Measurements from ENCODE around the gene LKAAEAR1. TPM values are rescaled to one million over a fixed set of nuclear protein-coding genes. Genes with fewer than 3 reads are reported as not detected.
A peak's percentile ranks its signal among the peaks of the same experiment; 100 is the strongest.

Gene LKAAEAR1
- total RNA-seq, 3 donors from 2014 or later: 0.64 TPM; not detected in 2

DNA sequence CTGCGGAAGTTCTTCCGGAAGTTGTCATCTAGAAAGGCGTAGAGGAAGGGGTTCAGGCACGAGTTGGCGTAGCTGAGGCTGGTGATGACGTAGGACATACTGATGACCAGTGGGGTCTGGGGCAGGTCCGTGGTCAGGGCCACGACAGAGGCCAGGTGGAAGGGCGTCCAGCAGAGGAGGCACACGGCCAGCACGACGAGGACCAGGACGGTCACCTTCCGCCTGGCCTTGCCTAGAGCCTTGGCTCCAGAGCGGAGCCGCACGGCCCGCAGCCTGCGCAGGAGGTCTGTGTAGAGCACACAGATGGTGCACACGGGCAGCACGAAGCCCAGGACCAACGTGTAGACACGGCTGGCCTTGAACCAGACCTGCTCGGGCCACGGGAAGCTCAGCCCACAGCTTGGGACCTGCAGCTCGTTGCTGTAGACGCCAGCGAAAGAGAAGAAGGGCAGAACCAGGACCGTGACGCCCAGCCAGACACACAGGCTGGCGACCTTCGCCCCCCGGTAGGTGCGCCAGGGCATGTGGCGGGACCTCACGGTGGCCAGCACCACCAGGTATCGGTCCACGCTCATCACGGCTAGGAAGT is 21.7 kb upstream of the LKAAEAR1 start:
- intact Hi-C loops (cut with DNase I; ENCODE audit: low total_unique reads): no loop called here
- Histone ChIP-seq H3K36me3 (no peaks in the 10 kb centered on the region), H3K4me1 (no peaks in the 10 kb centered on the region), H3K4me3 (no peak overlapping the region), H3K27ac (no peak overlapping the region), H3K9me3 (no peaks in the 10 kb centered on the region), H3K27me3 (peaks cover 5 to 33% of the 10 kb centered on the region in 2 donors)
- DNase-seq (ENCODE audit: low spot score in 2 of 2): no peak
- TF ChIP-seq POLR2A (IDR thresholded peaks at IDR 0.05): no peak
- TF ChIP-seq, protein P1, sequence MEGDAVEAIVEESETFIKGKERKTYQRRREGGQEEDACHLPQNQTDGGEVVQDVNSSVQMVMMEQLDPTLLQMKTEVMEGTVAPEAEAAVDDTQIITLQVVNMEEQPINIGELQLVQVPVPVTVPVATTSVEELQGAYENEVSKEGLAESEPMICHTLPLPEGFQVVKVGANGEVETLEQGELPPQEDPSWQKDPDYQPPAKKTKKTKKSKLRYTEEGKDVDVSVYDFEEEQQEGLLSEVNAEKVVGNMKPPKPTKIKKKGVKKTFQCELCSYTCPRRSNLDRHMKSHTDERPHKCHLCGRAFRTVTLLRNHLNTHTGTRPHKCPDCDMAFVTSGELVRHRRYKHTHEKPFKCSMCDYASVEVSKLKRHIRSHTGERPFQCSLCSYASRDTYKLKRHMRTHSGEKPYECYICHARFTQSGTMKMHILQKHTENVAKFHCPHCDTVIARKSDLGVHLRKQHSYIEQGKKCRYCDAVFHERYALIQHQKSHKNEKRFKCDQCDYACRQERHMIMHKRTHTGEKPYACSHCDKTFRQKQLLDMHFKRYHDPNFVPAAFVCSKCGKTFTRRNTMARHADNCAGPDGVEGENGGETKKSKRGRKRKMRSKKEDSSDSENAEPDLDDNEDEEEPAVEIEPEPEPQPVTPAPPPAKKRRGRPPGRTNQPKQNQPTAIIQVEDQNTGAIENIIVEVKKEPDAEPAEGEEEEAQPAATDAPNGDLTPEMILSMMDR (IDR thresholded peaks at IDR 0.05): no peak
- TF ChIP-seq POLR2AphosphoS5 (IDR thresholded peaks at IDR 0.05): no peak

DNA sequence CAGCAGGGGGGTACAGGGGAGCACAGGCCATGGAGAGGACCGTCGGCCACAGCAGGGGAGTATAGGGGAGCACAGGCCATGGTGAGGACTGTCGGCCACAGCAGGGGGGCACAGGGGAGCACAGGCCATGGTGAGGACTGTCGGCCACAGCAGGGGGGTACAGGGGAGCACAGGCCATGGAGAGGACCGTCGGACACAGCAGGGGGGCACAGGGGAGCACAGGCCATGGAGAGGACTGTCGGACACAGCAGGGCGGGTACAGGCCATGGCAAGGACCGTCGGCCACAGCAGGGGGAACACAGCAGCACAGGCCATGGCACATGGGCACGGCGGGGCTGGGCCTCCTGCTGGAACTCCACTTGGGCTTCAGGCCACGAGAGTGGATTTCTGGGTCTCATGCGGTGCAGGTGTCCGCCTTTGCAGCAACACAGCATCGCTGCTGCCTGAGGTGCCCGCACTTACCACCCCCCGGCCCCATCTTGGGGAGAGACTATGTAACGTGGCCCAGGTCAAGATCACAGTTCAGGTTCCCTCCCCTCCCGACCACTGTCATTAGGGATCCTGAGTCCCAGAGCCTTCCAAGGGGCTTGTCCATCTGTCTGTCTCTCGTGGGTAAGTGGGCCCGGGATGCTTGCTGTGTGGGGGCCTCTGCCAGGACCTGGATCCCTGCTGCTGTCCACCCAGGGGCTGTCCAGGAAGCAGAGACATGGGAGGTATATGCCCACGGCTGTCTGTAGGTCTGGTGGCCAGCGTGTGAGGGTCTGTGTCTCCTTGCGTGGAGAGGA is 20.7 kb upstream of the LKAAEAR1 start:
- no peak for DNase-seq (ENCODE audit: low spot score in 2 of 2)
- intact Hi-C loops (cut with DNase I; ENCODE audit: low total_unique reads): no loop called here
- Histone ChIP-seq H3K4me1 (no peaks in the 10 kb centered on the region), H3K27me3 (peaks cover 5 to 37% of the 10 kb centered on the region in 2 donors), H3K4me3 (no peak overlapping the region), H3K27ac (no peak overlapping the region), H3K36me3 (no peaks in the 10 kb centered on the region), H3K9me3 (no peaks in the 10 kb centered on the region)
- TF ChIP-seq, protein P1 (IDR thresholded peaks at IDR 0.05): no peak
- no peak for TF ChIP-seq POLR2AphosphoS5 (IDR thresholded peaks at IDR 0.05)

DNA sequence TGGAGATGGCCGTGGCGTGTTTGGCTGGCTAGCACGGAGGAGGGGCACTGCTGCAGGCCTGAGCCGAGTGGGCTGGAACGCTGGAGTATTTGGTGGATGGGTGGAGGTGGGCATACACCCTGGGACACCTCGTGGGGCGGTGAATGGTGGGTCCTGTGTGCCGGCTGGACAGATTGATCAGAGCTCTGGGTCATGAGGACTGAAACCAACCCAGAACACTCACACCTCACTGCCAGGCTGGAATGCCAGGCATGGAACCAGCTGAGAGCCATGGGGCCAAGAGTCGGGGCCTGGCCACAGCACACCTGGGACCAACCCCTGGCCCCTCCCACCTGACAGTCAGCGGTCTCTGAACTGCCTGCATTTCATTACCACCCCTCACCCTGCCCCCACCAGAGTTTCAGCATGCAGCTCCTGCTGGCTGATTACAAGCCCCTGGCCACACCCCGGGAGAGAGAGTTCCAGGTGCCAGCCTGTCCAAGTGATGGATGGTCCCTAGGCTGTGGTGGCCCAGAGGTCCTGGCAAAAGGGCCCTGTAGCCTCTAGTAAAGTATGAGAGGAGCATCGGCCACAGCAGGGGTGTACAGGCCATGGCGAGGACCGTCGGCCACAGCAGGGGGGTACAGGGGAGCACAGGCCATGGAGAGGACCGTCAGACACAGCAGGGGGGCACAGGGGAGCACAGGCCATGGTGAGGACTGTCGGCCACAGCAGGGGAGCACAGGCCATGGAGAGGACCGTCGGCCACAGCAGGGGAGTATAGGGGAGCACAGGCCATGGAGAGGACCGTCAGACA is 19.9 kb upstream of the LKAAEAR1 start:
- intact Hi-C loops (cut with DNase I; ENCODE audit: low total_unique reads): no loop called here
- no peaks in the 10 kb centered on the region for H3K36me3 ChIP-seq
- no peaks in the 10 kb centered on the region for H3K9me3 ChIP-seq
- H3K4me1 ChIP-seq: no peaks in the 10 kb centered on the region
- H3K4me3 ChIP-seq: no peak overlapping the region
- no peak overlapping the region for H3K27ac ChIP-seq
- DNase-seq (ENCODE audit: low spot score in 2 of 2): no peak
- no peak for TF ChIP-seq POLR2AphosphoS5 (IDR thresholded peaks at IDR 0.05)
- TF ChIP-seq, protein P1 (IDR thresholded peaks at IDR 0.05): no peak
- TF ChIP-seq POLR2A (IDR thresholded peaks at IDR 0.05): no peak
- H3K27me3 ChIP-seq: peaks cover 5 to 34% of the 10 kb centered on the region in 2 donors

DNA sequence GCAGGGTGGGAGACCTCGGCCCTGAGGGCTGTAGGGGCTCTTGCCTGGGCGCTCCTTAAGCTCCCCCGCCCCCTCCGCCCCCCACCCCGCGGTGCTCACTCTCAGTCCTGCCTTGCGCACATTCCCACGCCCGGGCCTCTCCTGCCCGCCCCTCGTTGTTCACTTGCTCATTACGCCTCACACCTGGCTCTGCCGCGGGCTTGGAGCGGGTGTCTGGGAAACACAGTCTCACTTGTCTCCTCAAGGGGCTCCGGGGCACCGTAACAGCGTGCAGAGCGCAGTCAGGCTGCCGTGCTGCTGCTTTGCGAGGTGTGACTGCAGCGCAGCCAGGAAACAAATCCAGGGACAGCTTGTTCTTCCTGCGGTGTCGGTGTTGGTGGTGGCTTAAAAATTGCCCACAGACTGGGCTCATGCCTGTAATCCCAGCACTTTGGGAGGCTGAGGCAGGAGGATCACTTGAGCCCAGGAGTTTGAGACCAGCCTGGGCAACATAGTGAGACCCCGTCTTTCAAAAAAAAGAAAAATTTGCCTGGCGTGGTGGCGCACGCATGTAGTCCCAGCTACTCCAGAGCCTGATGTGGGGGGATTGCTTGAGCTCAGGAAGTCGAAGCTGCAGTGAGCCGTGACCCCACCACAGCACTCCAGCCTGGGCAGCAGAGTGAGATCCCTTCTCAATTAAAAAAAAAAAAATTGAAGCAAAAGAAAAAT is 18.6 kb upstream of the LKAAEAR1 start:
- TF ChIP-seq POLR2A (IDR thresholded peaks at IDR 0.05) (no peak), POLR2AphosphoS5 (IDR thresholded peaks at IDR 0.05) (no peak)
- TF ChIP-seq, protein P1 (IDR thresholded peaks at IDR 0.05): no peak
- Histone ChIP-seq H3K4me3 (peak overlapping the region in 2 of 3 donors; percentile 47 to 68), H3K4me1 (no peaks in the 10 kb centered on the region), H3K27me3 (peaks cover 5 to 34% of the 10 kb centered on the region in 2 donors), H3K9me3 (no peaks in the 10 kb centered on the region), H3K36me3 (no peaks in the 10 kb centered on the region), H3K27ac (no peak overlapping the region)
- intact Hi-C loops (cut with DNase I; ENCODE audit: low total_unique reads): no loop called here
- DNase-seq (ENCODE audit: low spot score in 2 of 2): no peak

All from breast epithelium (tissue), 4 donors.